GM18505 (cell line): ENCODE data around the gene RXRA.

ENCODE experiments used
- ATAC-seq: cut with Tn5 transposase; IDR thresholded peaks from one replicate; pipeline ENCODE4 v1.9.1; 2021; ENCODE audit not compliant: unreplicated experiment
- POLR2A ChIP-seq: IDR thresholded peaks from 4 replicates; pipeline ENCODE4 v1.6.1; 2011; ENCODE audit warnings: borderline replicate concordance; ENCODE audit not compliant: insufficient read depth, insufficient read length; ENCODE audit errors: extremely low read depth

Gene RXRA

DNA sequence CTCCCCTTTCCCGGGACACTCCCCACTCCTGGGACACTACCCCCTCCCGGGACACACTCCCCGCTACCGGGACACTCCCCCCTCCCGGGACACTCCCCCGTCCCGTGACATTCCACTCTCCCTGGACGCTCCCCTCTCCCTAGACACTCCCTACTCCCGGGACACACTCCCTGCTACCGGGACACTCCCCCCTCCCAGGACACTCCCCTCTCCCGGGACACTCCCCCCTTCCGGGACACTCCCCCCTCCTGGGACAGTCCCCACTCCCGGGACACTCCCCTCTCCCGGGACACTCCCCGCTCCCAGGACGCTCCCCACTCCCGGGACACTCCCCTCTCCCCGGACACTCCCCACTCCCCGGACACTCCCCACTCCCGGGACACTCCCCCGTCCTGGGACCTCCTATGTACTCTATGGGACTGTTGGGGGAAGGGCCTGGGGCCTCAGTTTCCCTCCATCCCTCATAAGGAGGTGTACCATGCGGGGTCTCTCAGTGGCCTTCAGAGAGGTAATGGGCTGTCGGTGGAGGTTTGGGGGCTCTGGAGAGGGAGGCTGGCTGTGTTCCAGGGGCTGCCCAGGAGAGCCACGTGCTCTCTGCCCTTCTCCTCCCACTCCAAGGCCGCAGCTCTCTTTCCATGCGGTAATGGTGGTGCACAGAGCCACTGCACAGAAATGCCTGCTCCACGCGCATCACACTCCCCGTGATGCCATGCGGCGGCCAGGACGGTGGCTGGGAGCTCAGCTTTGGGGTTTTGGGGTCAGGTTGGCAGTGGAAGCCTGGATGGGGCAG is 96.2 kb downstream of the RXRA start:
- ATAC-seq, result no peak
- TF ChIP-seq POLR2A, result no peak

DNA sequence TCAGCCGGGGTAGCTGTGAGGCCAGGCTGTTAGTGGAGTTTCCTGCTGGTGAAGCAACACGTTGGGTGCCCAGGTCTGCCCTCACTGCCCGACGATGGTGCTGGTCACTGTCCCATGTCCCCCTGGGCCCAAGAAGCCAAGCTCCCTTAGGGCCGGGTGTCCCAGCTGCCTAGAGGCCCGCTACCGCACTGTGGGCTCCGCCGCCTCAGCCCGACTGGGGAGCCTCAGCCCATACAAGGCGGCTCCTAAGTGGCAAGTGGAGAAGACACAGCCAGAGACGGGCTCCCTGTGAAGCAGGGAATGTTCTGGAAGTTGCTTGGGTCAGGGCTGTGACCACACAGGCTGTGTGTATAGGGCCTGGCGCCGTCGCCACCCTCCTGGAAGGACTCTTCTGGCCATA is 96.9 kb downstream of the RXRA start:
- no peak for ATAC-seq
- TF ChIP-seq POLR2A, result no peak

DNA sequence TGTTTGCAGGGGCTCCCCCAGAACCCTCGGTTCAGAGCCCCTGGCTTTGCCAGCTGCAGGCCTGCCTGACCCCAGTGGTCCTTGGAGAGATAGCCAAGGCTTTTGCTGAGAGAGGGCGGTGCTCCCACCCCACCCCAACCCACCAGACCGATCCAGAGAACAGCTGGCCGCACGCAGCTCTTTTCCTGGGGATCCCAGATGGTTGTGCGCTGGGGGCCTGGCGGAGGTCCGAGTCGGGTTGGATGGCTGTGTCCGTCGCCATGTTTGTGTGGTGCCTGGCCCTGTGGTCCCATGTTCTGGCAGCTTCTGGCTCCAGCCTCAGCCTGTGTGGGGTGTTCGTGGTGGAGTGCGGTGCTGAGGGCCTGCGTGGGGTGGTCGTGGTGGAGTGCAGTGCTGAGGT is 97.5 kb downstream of the RXRA start:
- no peak for ATAC-seq
- TF ChIP-seq POLR2A, result no peak

DNA sequence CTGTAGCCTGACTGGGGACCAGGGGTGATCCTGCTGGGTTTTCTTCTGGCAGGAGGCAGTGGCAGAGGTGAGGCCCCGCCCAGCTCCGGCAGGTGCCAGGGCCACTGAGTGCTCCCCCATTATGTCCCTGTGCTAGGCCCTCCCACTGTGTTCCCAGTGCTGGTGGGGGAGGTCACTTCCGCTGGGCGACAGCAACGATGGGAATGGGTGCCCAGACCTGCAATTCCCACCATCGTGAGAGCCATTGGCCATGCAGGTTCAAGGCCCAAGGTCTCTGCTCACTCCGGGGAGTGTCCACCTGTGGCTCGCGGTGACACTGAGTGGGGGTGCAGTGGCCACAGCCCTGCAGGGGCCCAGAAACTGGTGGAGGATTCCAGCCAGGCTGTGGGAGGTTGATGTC is 98.6 kb downstream of the RXRA start:
- ATAC-seq, result no peak
- no peak for TF ChIP-seq POLR2A

DNA sequence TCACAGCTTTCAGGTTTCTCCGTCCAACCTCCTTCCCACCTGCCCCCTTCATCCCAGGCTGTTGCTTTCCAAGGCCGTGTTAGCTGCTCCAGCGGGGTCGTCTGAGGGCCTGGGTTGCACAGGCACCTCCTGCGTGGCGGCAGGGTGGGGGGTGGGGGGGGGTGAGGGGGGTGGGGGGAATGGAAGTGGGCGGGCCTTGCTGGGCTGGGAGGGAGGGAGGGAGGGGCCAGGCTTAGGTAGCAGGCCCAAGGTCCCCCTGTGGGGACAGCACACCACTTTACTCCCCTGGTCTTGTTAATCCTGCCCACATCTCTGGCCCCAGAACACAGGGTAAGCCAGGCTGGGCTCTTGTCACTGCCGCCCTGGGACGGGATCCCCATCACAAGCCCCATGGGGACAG is 99.1 kb downstream of the RXRA start:
- no peak for ATAC-seq
- no peak for TF ChIP-seq POLR2A

DNA sequence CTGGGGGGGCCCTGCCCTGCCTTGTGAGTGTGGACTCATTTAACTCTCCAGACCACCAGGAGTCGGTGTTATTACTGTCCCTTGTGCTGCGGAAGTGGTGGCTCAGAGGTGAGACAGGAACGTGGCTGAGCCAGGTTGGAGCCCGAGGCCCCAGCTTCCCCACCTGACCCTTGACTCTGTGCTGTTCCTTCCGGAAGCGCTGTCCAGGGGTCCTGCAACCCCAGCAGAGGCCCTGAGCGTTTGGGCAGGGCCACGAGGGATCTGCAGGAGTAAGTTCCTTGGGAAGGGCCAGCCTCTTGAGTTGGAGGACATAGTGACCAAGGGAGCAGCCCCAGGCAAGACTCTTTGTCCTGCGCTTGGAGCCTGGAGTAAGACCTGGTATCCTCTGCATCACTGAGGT is 99.6 kb downstream of the RXRA start:
- TF ChIP-seq POLR2A, result no peak
- ATAC-seq, result no peak

DNA sequence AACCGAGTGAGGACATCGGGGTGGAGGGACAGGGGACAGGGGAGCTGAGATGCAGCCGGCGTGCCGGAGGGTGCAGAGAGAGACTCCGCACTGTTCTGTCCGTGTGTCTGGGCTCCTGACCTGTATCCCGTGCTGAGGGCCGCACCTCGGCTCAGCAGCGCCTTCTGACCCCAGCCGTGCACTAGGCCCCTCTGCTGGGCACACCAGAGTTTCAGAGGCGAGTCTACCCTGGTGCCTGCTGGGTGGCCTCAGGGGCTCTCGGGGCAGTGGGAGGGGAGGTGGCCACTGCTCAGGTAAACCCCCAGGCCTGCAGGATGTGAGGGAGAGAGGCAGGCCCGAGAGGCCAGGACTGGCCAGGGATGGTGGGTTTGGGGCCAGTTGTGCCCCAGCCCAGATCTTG is 100.2 kb downstream of the RXRA start:
- no peak for ATAC-seq
- no peak for TF ChIP-seq POLR2A

DNA sequence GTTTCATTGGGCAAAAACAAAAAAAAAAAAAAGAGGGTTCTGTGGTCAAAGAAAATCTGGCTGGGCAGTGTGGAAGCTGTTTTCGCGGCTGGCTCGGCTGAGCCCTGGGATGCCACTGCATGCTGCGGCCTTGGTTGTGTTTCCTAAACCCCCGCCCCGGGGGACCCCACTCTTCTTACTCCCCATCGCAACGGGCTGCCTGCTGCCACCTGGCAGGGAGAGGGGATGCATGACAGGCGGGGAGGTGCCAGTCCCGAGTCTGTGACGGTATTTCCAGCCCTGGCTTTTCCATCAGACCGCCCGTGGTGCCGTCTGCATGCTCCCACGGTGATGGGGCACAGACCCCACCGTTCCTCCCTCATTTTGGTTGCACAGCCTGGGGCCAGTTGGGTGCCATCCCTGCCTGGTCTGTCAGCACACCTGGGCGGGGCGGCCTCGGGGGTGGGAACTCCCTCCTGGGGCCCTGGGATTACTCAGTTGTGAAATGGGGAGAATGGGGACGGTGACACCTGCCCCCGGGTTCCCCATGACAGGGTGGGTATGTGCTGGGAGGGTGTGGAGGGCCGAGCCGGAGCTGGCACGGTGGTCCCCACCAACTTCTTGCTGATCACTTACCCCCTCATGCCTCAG is 101.0 kb downstream of the RXRA start:
- no peak for TF ChIP-seq POLR2A
- no peak for ATAC-seq

DNA sequence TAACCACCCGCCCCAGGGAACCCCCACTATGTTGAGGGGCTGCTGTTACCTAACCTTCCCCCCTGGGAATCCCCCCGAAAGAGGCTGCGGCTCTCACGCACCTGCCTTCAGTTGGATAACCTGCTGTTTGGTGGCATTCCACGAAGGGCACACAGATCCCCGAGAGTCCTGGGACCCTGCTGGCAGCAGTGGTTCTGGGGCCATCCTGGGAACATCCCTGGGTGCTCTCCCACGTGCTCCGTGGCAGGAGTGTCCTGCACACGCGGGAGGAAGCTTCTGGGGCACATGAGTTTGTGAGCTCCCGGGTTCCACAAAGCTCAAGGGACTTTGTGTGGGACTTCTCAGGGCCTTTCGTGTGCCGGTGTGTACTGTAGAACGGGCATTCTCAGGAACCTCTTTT is 102.3 kb downstream of the RXRA start:
- no peak for ATAC-seq
- TF ChIP-seq POLR2A, result no peak

DNA sequence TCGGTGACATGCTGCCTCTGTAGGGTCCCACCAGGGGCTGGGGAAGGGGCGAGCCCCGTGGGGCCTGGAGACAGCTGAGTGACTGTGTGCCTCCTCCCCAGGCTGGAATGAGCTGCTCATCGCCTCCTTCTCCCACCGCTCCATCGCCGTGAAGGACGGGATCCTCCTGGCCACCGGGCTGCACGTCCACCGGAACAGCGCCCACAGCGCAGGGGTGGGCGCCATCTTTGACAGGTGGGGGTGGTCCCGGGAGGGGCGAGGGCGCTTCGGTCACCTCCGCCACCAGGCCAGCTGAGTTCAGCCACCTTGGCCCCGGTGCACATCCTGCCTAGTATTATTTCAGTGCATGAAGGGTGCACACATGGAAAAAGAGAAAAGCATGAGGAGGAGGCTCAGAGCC is 102.8 kb downstream of the RXRA start:
- no peak for TF ChIP-seq POLR2A
- no peak for ATAC-seq

DNA sequence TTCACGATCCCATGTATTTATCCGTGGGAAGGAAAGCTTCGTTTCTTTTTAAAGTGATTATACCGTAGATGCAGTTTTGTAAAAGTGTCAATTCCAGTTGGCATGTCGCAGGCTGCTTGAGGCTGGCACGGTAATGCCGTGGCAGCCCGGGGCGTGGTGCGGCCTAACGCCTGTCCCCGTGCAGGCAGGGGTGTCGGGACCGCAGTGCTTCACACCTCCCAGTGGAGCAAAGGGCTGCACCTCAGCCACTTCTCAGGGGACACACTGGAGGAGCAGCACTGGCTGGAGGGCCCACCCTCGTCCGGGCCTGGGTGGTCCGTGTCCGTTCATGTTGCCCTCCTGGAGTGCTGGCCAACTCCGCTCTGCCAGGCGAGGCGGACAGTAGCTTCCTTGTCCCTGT is 103.2 kb downstream of the RXRA start:
- ATAC-seq, result no peak
- no peak for TF ChIP-seq POLR2A

DNA sequence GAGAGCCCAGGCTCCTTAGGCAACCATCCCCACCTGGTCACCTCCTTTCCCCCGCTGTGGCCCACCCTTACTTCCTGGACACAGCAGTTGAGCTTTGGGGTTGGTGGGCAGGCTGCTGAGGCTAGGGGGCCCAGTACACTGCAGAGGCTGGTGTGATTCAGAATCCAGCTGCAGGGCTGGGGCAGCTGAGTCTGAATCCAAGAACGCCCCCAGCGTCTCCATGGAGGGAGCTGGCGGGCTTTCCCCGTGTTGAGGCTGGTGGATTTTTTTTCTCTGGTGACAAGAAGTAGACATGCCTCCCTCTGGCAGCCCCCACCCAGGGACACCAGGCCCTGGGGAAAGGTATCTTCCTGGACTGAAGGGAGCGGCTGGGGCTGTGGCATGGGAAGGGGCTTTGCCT is 104.8 kb downstream of the RXRA start:
- ATAC-seq, result no peak
- no peak for TF ChIP-seq POLR2A

DNA sequence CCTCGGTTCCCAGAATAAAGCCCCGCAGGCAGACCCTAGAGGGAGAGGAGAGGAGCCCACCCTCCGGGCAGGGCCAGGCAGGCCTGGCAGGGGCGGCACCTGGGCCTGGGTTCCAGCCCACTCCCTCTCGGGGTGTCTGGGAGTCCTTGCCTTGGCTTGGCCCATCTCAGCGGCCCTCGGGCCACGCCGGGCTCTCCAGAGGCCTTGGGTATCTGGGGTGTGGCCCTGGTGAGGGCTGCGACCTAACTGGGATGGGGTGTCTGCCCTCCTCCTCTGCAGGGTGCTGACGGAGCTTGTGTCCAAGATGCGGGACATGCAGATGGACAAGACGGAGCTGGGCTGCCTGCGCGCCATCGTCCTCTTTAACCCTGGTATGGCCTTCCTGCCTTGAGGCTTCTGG is 105.4 kb downstream of the RXRA start:
- ATAC-seq, result no peak
- TF ChIP-seq POLR2A, result no peak

DNA sequence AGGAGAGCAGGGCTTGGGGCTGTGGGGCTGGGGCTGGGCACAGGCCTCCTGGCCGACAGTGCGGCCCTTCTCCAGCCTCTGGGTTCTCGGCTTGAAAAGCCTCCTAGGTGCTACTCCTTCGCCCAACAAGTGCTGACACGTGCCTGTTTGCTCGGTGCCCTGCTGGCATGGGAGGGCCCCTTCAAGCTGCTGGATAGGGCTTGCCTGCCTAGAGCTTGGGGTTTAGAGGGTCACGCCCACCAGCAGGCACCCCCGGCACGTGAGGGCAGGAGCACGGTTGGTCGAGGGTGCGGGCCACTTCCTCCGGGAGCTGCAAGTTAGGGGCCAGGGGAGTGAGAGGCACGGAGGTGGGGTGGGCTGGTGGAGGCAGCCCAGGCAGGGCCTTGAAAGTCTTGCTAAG is 106.2 kb downstream of the RXRA start:
- no peak for TF ChIP-seq POLR2A
- ATAC-seq, result no peak

DNA sequence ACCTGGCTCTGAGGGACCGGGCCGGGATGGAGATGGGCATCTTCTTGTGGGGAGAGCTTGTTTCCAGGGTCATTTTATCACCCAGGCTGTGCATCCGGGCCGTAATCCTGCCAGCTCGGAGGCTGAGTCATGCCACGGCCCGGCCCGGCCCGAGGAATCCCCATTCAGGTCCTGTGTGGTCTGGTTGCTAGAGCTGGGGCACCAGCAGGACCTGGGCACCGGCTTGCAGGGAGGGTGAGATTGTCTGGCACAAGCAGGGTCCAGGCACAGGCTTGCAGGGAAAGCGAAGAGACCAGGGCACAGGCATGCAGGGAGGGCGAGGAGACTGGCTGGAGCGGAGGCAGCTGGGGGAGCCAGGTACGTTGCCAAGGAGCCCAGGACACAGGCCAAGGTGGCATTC is 106.8 kb downstream of the RXRA start:
- no peak for TF ChIP-seq POLR2A
- no peak for ATAC-seq
